Lower leg skin (tissue), 3 donors: ENCODE results near the gene SELENOI.

Experiments
- POLR2A ChIP-seq, 2 donors: fragments of 450-650 bp; IDR thresholded peaks; one replicate each; pipeline ENCODE4 v1.6.1; 2016 to 2017; ENCODE audit warnings: antibody characterized with exemption in 2 of 2, mild to moderate bottlenecking in 1 of 2, moderate library complexity in 1 of 2
- TF ChIP-seq, protein P1 (sequence below), 3 donors: fragments of 450-650 bp; IDR thresholded peaks; one replicate each; pipeline ENCODE4 v1.5.1; 2016; ENCODE audit warnings: antibody characterized with exemption in 3 of 3, mild to moderate bottlenecking in 3 of 3, moderate library complexity in 2 of 3

DNA sequence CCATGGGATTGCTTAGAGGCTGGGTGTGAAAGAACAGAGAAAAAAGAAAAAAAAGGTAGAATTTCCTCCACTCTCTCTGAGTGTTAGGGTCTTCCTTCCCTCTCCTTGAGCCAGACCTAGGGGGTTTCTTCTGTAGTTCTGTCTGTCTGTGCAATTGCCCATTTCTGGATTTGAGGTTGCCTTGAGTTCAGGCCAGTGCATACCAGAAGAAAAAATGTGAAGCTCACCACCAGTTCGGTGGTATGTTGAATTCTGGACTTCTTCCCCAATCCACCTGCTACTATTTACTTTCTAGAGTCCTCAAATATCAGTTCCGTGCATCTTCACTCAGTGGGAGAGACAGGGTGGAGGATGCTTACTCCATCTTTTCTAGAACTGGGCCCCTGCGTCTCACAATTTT lies 15.3 kb upstream of the SELENOI start:
- TF ChIP-seq, protein P1, sequence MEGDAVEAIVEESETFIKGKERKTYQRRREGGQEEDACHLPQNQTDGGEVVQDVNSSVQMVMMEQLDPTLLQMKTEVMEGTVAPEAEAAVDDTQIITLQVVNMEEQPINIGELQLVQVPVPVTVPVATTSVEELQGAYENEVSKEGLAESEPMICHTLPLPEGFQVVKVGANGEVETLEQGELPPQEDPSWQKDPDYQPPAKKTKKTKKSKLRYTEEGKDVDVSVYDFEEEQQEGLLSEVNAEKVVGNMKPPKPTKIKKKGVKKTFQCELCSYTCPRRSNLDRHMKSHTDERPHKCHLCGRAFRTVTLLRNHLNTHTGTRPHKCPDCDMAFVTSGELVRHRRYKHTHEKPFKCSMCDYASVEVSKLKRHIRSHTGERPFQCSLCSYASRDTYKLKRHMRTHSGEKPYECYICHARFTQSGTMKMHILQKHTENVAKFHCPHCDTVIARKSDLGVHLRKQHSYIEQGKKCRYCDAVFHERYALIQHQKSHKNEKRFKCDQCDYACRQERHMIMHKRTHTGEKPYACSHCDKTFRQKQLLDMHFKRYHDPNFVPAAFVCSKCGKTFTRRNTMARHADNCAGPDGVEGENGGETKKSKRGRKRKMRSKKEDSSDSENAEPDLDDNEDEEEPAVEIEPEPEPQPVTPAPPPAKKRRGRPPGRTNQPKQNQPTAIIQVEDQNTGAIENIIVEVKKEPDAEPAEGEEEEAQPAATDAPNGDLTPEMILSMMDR (IDR thresholded peaks at IDR 0.05), result no peak
- TF ChIP-seq POLR2A (IDR thresholded peaks at IDR 0.05), result no peak
